HG03196 (cell line): ENCODE data around the gene RPH3AL.
"Not testable (repeated sequence)": the region's sequence is repeated elsewhere in the genome, so short reads cannot be mapped to it uniquely, and the experiment has no call there.

Source experiments
- ATAC-seq: cut with Tn5 transposase; IDR thresholded peaks from one replicate; pipeline ENCODE4 v1.9.1; 2021; ENCODE audit not compliant: unreplicated experiment

RPH3AL gene

DNA sequence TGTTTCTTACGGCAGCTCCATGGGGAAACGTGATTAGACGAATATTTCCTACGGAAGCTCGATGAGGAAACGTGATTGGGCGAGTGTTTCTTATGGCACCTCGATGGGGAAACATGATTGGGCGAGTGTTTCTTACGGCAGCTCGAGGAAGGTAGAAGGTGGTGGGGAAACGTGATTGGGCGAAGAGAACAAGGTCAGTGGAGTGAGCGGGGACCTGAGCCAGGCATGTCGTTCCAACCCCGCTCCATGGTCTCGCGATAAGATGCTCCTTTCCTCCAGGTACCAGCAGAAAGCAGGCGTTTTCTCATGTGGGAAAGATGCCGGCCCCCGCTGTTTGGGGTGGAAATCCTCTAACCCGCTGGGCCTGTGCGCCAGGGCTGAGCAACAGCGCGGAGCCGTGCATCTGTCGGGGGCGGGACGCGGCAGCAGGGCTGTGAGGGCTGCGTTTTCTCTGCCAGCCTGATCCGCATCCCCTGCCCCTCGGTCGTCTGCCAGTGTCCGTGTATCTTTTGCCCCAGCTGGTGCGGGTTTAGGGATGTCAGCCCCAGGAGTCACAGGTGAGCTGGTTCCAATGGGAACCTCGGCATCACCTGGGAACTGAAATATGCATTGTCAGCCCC is 145.6 kb downstream of the RPH3AL start:
- no peak for ATAC-seq

DNA sequence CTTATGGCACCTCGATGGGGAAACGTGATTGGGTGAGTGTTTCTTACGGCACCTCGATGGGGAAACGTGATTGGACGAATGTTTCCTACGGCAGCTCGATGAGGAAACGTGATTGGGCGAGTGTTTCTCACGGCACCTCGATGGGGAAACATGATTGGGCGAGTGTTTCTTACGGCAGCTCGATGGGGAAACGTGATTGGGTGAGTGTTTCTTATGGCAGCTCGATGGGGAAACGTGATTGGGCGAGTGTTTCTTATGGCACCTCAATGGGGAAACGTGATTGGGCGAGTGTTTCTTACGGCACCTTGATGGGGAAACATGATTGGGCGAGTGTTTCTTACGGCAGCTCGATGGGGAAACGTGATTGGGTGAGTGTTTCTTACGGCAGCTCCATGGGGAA is 146.1 kb downstream of the RPH3AL start:
- not testable (repeated sequence) for ATAC-seq

DNA sequence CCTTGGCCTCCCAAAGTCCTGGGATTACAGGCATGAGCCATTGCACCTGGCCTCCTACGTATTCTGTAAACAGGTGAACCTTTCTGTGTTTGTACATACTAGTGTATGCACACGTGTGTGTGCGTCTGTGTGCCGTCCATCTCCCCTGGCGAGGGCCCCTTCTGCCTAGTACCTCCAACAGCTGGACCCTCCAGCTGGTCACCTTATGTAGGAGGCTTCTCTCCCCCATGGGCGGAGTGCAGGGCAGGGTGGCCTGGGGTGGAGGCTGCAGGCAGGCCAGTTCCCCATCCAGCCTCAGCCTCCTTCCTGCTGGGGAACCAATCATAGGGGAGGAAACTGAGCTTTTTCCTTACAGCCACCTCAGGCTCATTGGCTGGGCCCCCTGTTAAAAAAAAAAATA is 146.8 kb downstream of the RPH3AL start:
- ATAC-seq = no peak

DNA sequence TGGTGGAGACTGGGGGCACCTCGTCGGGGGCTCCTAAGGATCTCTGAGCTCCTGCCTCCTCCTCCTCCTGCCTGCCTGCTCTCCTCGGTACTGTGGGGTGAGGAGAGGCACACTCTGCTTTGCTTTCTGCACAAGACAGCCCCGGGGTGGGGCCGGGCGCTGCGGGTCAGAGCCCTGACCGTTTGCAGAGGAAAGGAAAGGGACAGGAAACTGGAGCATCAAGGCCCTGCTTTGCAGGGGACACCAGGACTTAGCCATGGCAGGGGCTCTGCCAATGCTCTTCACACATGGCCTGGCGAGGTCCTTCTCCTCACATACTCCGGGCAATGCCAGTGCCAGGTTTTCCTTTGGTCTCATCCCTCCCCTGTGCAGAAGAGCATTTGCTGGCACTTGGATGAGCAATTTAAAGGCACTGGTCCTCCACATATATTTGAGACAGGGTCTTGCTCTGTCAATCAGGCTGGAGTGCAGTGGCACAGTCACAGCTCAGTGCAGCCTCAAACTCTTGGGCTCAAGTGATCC is 147.4 kb downstream of the RPH3AL start:
- no peak for ATAC-seq

DNA sequence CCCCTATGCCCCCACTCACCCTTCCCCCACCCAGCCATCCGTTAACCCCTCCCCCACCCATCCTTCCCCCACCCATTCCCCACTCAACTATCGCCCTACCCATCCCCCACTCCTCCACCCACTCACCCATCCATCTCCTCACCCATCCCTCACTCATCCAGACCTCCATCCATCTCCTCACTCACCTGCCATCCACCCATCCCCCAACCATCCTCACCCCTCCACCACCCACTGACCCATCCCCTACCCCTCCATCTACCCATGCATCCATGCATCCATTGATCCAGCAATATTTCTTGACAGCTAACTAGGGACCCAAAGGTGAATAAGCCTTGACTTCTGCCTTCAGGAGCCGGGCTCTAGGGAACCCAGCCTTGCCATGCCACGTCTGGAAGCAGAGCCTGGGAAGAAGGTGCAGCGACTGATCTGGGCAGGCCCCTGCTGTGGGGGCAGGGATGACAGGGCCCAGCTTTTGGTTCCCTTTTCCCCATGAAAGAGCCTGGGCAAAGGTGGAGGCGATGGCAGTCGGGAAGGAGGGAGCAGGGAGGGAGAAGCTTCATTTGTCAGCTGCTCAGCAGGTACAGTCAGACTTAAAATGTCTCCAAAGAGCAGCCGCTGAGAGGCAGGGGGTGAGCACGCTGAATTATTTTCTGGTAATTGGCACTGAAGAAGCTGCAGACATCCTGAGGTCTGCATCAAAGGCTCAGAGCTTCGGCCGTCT is 148.0 kb downstream of the RPH3AL start:
- no peak for ATAC-seq

DNA sequence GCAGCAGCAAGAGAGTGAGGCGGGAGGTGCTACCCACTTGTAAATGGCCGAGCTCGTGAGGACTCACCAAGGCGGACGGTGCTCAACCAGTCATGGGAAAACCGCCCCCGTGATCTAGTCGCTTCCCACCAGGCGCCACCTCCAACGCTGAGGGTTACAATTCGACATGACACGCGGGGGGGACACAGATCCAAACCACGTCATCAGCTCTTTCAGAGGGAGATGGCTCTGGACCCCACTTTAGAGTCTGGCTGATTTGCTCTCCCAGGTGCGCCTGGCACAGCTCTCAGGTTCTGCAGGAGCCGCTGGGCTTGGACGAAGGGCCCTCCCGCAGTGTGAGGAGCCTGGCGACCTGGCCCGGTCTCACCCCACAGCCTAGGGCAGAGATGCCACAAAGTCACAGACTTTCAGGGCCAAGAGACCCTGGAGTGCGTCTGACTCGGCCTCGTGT is 150.1 kb downstream of the RPH3AL start:
- ATAC-seq = no peak

DNA sequence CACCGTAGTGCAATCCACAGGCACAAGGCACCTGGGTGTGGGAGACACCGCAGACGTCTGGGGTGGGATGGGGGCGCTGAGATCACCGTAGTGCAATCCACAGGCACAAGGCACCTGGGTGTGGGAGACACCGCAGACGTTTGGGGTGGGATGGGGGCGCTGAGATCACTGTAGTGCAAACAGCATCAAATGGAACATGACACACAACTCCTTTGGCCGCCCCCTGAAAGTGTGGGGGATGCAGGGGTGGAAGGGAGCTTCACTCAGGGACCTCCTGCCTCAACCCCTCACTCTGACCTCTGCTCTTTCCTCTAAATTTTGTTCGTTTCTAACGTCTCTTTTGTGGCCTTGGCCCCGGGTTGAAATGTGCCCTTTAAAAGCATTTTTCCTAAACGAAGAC is 150.9 kb downstream of the RPH3AL start:
- not testable (repeated sequence) for ATAC-seq

DNA sequence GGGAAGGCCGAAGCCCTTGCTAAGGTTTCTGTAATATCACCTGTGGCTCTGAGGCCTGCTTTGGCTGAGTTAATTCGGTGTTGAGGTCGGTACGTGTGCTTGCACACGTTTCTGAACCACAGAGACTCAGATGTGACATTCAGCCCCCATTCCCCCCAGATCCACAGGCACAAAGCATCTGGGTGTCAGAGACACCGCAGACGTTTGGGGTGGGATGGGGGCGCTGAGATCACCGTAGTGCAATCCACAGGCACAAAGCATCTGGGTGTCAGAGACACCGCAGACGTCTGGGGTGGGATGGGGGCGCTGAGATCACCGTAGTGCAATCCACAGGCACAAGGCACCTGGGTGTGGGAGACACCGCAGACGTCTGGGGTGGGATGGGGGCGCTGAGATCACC is 151.3 kb downstream of the RPH3AL start:
- not testable (repeated sequence) for ATAC-seq

DNA sequence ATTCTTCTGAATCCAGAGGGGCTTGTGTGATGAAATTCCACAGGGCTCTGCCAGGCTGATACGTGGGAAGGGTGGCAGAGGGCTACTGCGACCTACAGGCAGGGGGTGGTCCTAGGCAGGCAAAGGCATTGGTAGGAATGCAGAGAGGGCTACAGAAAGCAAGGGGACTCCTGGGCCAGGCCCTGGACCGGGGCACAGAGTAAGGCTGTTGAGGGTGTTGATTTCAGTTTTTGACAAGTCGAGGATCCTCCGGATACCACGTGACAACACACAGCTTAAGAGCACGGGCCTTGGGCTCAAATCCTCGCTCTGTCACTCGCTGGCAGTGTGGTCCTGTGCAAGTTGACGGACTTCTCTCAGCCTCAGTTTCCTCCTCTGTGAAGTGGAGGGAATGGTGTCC is 152.0 kb downstream of the RPH3AL start:
- no peak for ATAC-seq

DNA sequence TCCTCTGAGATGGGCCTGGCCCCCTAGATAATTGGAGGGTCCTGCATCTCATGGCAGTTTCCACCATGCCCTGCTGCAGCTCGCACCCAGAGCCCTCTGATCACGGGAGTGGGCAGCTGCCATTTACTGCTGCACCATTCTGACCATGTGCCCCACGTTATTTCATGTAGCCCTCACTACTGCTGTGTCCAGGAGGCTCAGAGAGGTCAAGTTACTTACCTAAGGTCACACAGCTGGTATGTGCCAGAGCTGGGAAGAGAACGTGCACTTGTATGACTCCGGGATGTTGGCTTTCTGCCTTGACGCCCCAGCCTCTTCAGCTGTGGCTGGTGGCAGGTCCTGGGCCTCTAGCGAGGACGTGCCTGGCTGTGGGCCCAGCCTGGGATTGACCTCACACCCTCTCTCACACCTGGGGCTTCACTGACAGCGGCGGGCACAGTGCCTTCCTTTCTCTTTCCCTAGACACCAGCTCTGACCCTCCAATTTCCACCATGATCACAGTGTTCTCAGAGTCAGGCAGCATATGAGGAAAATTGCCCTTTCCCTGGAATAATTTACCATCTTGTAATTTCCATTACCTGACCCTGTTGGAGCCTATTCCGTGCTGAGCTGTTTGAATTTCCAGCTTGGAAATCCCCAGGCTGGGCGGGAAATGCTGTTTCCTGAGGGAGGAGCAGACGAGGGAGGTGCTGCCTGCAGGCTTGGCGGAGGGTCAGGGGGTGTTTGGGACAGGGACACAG is 152.6 kb downstream of the RPH3AL start:
- ATAC-seq = no peak

DNA sequence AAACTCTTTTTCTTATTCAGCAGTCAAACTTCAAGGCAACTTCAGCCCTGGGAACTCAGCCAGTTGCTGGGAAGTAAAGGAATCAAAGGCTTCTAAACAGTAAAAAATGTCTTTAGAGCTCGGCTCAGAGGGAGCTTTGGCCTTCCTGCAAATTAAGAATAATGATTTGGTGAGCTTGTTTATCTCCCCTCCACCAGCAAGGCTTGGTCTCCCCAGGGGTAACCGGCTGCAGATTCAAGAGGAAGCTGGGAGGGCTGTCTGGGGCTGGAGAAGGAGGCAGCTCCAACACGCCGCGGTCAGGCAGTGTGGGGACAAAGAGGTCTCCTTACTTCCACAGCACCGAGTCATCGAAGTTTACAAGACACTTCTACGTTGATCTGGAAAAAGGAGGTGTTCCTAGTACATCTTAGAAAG is 153.4 kb downstream of the RPH3AL start:
- ATAC-seq = no peak

DNA sequence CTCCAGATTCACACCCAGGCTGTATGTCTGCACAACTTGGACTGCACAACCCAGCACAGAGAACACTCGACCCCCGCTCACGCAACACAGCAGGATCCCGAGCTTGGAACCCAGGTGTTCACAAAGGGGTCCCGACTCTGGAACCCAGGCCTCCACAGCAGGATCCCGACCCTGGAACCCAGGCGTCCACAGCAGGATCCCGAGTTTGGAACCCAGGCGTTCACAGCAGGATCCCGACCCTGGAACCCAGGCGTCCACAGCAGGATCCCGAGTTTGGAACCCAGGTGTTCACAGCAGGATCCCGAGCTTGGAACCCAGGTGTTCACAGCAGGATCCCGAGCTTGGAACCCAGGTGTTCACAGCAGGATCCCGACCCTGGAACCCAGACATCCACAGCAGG is 154.4 kb downstream of the RPH3AL start:
- not testable (repeated sequence) for ATAC-seq

DNA sequence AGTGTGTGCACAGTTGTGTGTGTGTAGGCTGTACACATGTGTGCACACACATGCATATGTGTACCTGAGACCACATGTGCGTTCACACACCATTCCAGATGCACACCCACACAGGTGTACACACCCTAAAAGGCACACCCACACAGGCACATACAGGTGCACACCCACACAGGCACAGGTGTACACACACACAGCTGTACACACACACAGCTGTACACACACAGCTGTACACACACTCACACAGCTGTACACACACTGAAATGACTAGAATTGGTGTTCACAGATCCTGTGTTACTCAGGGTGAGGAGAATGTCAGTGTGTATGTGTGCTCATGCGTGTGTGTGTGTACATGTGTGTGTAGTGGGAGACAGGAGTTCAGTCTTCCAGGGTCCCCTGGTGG is 155.3 kb downstream of the RPH3AL start:
- ATAC-seq = no peak

DNA sequence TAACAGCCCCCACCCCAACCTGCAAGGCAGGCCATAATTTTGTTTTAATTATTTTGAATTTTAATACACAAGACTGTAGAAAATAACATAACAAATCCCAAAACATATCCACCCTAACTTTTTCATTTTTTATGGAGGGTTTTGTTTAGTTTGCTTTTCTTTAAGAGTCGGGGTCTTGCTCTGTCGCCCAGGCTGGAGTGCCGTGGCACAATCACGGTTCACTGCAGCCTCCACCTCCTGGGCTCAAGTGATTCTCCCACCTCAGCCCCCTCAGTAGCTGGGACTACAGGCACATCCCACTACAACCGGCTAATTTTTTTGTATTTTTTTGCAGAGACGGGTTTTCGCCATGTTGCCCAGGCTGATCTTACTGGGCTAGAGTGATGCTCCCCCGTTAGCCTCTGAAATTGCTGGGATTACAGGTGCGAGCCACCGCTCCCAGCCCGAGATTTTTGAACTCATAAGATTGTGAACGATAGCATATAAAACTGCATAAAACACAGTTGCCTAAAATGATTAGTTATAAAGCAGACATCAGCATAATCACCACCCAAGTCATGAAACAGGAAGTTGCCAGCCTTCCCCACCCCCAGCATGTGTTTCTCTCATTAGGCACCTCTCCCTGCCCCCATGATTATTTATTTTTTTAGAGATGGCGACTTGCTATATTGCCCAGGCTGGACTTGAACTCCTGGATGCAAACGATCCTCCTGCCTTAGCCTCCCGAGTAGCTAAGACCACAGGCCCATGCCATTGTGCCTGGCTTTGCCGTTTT is 157.6 kb downstream of the RPH3AL start:
- no peak for ATAC-seq

DNA sequence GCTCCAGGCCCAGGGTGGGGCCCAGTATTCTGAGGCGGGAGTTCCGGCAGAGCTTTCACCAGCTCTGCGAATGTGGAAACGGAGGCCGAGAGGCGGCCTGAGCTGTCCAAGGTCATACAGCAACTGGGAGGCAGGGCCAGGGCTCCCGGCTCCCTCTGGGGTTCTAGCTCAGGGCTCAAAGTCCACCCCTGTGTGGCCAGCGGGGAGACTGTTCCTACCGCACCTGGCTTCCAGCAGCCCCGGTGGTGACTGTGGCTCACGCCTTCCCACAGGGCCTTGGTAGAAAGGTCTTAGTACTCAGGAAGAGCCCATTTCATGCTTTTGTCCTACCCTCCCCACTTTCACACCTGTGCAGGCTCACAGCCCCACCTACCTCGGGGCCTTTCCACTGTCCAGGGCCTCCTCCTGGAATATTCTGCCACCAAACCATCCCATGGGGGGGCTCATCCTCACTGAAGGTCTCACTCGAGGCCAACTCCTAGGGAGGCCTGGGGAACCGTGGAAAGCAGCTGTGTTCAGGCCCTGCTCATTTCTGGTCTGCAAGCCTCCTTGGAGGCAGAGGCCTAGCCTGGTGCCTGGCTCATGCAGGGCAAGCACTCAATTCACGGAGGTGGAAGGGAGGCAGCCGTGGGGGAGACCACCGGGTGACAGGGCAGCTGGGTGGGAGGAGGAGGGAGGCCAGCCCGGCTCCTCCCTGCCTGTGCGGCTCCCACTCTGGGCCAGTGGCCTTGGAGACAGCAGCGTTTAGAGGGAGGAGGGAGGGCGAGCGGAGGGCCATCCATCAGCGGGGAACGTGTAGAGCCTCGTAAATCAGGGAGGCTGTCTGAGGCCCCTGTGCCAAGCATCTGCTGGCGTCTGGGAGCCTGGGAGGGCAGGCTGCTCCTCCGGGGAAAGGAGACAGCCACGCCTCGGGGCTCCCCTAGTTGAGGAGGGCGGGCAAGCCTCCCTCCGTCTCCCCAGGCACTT is 158.5 kb downstream of the RPH3AL start:
- ATAC-seq = no peak

DNA sequence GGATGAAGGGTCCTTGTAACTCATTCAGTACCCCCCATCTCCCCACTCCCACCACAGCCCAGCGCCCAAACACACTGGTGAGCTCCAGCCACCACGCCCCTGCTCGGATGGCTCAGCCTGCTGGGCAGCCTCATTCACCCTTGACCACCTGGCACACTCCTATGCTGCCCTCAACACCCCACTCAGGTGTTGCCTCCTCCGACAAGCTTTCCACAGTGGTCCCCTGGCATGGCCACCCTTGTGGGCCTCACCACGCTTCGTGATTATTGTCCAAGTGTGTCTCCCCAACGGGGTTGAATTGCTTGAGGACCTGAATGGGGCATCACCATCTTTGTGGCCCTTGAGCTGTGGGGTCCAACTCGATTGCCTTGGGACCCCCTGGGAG is 159.2 kb downstream of the RPH3AL start:
- ATAC-seq = no peak

DNA sequence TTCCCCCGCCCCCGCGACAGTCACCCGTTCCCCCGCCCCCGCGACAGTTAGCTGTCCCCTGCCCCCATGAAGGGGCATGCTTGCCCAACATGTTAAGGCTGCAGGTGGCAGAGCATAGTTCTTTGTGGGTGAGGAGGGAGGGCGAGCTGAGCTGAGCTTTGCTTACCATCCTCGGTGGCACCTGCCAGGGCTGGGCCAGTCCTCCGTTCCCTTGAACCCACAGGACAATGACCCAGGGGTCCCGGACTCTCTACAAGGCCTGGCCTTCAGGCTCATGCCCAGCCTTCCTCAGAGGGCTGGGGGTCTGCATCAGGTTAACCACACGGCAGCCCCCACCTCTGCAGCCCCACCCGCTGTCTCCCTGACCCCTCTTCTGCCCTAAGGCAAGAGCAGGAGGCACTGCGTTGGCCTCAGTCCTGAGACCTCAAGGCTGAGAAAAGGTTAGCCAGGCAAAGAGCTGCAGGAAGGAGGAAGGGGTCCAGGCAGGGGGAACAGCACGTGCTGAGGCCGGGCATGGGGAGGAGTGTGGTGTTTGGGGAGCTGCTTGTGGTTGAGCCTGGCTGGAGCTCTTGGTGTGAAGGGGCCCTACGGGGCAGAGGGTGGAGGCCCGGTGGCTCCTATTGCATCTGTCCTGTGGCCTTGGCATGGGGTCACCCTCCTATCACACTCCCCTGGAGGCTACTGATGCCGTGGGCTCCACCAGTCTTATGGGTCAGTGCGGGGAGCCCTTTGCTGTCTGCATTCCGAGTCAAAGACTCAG is 159.8 kb downstream of the RPH3AL start:
- no peak for ATAC-seq

DNA sequence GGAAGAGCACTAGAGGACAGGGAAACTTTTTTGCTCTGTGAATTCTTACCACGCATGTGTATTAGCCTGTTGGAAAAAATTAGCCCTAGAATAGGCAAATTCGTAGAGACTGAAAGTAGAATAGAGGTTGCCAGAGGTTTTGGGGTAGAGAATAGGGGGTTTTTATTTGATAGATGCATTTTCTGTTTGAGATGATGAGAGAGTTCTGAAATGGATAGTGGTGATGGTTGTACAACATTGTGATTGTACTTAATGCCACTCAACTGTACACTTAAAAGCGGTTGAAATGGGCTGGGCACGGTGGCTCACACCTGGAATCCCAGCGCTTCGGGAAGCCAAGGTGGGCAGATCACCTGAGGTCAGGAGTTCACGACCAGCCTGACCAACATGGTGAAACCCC is 163.2 kb downstream of the RPH3AL start:
- ATAC-seq = no peak

DNA sequence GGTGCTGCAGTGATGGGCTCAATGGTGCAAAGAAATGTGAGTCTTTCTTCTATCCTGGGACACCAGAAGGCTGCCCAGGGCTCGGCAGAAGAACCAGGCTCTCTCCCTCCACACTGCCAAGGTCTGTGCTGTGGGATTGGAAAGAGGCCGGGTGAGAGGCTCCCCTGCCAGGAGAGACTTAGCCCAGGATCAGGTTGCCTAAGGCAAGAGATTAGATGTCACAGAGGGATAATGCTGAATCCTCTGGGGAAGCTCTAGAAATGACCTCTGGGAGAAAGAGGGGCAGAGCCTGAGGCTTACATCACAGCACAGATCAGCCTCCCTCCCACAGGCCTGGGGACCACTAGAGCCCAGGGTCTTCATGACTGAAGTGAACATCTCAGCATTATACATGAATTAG is 165.5 kb downstream of the RPH3AL start:
- ATAC-seq = no peak
